GM21423 (cell line): ENCODE results near the gene ALG1.
"Not testable (repeated sequence)": the region's sequence is repeated elsewhere in the genome, so short reads cannot be mapped to it uniquely, and the experiment has no call there.

Experiments
- ATAC-seq: cut with Tn5 transposase; IDR thresholded peaks from one replicate; pipeline ENCODE4 v1.9.1; 2021; ENCODE audit warnings: mild to moderate bottlenecking, moderate library complexity; ENCODE audit not compliant: unreplicated experiment

ALG1 gene

DNA sequence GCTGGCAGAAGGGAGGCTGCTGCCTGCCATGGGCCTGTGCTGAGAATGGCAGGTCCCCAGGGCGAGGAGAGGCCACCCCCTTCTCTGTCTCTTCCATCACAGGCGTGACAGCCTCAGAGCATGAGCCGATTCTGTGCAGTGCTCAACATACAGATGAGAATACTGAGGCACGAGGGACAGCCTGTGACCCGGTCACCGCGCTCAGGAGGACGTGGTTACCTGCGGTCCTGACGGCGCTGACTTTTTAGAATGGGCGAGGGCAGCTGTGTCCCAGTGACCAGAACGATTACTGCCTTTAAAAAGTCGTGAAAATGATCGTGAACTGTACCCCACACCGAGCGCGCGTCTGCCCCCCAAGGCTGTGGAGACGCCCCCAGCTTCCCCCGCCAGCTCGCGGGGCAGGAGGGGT lies 25.4 kb downstream of the ALG1 start:
- not testable (repeated sequence) for ATAC-seq

DNA sequence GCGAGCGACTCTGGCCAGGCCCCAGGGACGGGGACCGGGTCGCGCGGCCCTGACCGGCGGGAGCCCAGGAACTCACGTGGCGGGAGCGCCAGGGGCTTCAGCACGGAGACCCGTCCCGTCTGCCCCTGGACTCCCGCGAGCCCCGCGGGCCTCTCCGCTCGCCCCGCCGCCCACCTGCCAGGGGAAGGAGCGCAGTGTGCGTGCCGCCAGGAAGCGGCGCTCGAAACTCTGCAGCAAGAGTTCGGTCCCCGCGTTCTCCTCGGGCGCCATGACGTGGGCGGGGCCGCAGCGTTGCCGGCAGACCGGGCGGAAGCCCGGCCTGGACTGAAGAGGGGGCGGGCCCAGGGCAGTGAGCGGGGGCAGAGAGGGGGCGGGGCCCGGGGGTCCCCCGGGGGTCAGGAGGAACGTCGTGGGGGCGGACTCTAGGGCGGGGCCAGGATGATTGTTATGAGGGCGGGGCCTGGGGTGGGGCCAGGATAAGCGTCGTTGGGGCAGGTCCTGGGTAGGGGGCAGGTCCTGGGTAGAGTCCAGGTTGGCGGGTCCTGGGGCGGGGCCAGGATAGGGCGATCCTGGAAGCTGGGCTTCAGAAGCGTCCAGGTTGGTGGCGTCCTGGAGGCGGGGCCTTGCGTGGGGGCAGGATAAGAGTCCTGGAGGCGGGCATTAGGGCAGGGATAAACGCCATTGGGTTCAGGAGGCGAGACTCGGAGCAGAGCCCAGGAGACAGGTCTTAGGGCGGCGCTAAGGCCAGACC lies 26.0 kb downstream of the ALG1 start, which contains the start of gene EEF2KMT:
Gene EEF2KMT (minus strand): TSS at position 326 of the 751 bp plus-strand sequence. CDS start 56 bp downstream, at position 270.
- ATAC-seq, result peak; percentile 96

DNA sequence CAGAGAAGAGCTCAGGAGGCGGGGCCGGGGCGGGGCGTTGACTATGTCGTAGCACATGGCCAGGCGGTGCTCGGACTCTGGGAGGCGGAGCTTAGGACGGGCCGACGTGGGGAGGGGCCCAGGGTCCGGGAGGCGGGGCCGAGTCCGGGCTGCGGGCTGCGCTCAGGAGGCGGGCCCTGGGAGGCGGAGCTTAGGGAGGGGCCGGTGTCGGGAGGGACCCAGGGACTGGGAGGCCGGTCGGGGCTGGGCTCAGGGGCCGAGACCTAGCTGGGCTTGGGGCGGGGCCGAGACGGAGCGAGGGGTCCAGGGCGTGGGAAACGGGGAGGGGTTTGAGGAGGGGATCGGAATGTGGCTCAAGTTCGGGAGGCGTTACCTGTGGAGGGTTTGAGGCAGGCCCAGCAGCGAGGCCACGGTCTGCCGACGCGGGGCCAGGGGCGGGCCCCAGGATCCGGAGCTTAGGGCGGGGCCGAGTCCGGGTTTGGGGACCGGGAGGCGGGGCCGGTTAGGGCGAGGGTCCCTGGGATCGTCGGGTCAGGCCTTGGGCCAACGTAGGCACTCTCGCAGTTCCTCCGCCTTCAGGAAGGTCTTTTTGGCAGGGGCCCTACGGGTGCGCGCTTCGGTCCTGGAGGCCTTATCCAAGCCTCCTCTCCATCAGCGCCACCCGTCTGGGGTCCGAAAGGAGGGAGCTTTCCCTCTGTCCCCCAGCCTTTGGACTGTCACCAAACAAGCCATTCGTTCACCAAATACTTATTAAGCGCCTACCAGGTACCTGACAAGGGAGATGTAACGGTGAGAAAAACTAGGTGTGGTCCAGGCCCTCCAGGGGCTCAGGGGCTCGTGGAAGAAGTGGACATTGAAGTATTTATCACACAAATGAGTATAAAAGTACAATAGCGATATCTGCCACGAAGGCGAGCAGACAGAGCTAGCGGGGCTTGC lies 26.8 kb downstream of the ALG1 start:
- ATAC-seq, result peak; percentile 62

DNA sequence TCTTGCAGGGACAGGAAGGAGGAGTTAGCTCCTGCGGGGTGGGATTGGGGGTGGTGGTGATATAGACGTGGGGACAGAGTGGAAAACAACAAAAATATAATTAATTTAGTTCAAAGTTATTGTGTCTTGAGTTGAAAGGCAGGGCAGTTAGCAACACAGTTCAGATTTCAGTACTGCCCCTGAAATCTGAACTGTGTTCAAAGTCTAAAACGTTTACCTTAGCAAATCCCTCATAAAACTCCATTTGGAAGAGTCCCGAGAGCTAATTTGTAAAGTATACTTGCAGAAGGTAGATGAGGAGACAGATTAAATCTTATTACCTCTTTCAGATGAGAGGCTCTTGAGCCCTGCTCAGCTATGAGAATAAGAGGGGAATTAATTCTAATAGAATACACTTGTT lies 27.5 kb downstream of the ALG1 start:
- not testable (repeated sequence) for ATAC-seq

DNA sequence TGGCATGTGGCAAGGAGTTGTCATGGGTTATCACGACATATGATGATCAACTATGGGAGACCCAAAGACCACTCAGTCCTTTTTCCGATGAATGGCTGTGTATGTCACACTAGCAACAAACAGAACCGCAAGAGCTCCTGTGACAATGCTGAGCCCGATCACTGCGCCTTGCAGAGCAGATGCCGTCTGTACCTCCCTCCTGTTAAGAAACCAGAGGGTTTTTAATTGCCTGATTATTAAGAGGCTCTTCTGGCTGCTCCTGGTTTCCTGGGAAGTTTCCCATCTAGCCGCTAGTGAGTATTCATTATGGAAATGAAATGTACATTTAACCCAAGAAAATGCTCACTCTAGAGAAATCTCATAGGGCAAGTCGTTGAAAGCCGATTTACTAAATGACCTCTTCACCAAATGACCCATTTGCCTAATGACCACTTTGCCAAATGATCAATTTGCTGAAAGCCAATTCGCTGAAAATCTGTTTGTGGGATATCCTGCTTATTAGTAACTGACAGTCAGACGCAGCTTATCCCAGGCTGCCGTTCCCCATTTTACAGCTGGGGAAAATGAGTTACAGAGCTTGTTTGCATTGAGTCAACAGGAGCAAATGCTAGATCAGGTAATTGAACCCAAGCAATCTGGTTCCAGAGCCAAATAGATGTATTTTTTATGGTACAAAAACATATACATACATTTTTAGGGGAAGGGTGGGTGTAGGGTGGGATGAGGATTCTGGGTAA lies 31.8 kb downstream of the ALG1 start:
- ATAC-seq, result not testable (repeated sequence)

DNA sequence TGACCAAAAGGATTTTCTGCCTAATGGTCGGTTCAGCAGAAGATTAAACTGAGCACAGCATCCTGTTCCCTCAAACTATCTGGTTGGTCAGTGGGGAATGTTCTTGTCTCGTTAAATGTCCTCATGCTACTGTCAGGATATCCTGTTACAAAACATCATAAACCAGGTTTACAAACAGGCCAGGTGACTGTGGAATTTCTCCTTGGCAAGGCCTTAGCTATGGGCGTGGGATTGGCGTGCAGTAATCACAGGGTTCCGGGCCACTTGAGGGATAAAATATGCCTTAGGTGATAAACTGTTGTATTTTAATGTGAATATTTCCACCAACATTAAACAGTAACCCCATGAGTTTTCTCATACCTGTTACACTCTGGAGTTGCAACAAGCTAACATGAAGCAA lies 33.4 kb downstream of the ALG1 start:
- not testable (repeated sequence) for ATAC-seq

DNA sequence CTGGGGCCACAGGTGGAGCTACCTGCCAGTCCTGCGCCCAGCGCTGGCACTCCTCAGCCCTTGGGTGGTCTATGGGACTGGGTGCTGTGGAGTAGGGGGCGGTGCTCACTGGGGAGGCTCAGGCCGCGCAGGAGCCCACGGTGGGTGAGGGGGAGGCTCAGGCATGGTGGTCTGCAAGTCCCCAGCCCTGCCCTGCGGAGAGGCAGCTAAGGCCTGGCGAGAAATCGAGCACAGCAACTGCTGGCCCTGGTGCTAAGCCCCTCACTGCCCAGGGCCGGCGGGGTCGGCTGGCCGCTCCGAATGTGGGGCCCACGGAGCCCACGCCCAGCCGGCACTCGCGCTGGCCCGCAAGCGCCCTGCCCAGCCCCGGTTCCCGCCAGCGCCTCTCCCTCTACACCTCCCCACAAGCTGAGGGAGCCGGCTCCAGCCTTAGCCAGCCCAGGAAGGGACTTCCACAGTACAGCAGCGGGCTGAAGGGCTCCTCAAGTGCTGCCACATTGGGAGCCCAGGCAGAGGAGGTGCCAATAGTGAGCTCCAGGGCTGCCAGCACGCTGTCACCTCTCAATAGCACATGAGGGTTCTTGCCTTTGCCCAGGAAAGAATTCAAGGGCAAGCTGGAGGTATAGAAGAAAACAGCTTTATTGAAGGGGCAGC lies 37.0 kb downstream of the ALG1 start:
- ATAC-seq, result no peak

DNA sequence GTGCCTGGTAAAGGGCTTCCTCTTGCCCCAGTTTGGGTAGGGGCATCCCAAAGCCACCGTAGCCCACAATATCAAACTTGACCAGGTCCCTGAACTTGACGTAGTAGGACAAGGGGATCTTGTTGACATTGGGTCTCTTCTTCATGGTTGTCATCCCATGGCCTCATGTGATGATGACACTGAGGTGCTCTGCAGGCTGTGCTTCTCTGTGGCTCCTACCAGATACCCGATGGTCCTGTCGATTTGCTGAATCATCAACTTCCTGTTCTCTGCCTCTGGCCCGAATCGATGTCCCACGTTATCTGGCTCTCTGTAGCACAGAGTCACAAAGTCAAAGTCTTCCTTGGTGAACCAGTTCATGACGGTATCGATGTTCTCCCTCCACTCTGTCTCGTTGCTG lies 39.3 kb downstream of the ALG1 start:
- not testable (repeated sequence) for ATAC-seq

DNA sequence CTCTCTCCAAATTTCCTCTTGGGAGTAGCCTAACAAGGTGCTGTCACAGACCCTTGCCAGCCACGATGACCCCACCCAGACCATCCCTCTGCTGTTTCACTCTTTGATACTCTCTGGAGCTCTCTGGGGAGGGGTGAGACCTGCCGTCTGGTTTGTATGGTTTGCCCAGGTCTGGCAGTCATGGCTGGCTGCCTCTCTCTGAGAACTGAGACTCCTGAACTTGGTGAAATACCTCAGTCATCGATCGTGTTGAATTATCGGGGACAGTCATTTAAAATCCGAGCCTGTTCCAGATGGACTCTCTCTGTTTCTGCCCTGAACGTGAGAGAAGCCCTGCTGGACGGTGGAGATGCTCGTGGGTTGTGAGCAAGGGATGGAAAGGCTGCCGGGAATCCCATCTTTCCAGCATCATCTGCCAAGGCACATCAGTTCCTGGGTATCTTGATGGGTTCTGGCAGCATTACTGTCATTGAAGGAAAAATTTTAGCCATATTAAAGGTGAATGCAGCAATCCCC lies 45.2 kb downstream of the ALG1 start:
- ATAC-seq, result not testable (repeated sequence)

DNA sequence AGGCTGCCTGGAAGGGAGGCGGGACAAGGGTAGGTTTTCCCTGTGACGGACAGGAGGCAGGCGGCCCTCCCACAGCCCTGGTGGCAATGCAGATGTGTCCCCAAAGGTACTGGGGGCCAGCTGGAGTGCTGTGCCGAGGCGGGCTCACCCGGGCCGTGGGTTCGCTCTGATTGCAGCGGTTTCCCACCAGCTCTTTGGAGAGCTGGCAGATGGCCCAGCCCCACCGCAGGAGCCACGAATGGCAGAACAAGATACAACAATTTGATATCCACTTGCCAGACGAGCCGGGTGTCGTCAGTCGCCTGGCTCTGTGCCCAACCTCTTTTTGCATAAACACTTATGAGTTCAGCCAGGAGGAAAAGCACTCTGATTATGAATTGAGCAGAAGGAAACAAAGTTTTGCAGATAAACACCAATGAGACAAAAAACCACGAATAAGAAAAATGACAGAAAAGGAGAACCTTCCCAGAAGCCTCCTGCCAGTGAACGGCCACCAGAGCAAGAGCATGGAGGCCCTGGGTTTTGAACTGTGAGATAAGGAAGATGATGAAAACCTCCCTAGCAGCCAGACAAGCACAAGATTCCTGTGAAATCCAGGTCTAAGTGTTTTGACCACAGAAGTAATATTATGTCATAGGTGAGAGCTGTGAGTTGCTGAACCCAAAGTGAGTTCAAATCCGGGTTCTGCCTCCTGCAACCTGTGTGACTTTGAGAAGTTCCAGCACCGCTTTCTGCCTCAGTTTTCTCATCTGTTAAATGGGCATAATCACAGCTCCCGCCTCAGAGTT lies 45.9 kb downstream of the ALG1 start:
- ATAC-seq, result not testable (repeated sequence)

DNA sequence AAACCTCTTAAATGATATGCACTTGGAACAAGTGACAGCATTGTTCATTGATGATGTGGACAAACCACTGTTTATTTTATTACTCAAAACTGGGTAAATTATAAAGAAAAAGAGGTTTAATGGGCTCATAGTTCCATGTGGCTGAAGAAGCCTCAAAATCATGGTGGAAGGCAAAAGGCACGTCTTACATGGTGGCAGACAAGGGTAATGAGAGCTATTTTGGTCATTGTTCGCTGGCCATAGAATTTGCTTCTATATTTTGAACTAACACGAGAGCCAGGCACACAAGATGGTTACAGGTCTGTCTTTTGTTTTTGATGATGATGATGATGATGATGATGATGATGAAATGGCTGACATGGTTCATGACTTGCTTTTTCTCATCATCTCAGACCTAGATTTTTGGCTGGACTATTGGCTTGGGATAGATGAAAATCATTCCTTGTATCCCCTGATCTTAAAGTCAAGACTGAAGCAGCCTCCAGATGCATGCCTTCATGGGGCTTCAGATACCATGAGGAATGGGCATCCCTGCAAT lies 59.9 kb downstream of the ALG1 start:
- not testable (repeated sequence) for ATAC-seq

DNA sequence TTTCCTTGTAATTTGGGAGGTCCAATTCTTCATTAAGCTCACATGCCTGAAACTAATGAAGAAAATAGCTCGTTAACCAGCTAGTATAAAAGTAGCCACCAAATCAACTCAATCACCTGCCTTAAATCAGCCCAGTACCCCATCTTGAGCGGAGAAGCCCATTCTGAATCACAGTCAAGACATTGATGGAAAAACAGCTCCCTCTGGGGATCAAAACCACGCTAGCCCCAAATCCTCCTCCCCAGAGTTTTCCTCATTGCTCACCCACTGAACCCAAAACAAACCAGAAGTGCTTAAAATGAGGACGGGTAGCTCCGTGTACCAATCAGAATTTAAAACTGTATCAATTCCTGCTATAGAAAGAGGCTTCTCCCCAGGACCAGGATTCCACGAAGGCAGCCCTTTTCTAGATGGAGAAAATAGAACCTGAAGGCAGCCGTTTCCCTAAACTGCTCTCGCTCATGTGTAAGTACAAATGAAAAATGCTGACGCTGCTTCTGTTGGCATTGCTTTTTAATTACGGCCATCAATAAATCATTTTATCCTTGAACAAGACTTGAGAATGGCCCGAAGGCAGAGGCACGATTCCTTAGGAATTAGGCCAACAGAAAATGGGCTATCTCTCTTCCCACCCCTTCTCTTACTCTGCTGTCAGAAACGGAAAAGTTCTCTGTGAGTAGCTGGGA lies 61.4 kb downstream of the ALG1 start:
- ATAC-seq, result not testable (repeated sequence)

DNA sequence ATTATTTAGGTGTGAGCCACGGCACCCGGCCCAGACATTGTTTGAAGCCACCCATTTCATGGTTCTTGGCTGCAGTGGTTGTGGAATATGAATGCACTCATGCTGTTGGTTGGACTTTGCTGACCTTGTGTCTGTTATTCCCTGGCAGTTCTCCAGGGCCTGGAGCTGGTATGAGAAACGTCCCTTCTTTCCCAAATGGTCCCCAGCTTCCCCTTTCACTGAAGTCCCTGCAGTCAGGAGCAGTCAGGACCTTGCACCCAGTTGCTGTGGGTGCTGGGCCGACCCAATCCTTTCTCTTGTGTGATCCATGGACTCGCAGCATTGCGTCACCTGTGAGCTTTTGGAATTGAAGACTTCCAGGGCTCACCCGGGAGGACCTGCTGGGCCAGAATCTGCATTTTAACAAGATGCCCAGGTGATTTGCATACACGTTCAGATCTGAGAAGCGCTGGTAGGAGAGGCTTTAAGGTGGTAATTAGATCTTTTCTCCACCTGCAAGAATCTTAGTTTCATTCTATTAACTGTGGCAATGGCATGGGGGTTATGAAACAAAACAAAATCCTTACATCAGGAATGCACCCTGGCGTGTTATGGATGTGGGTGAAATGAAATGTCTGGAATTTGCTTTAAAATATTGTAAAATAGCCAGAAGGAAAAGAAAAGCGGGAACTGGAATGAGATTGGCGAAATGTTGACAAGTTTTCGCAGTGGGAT lies 63.3 kb downstream of the ALG1 start:
- ATAC-seq, result not testable (repeated sequence)
